GM19328 (cell line): ENCODE data around the gene VTN.

Source experiments
- ATAC-seq: cut with Tn5 transposase; IDR thresholded peaks from one replicate; pipeline ENCODE4 v1.9.1; 2021; ENCODE audit warnings: mild to moderate bottlenecking, moderate library complexity; ENCODE audit not compliant: unreplicated experiment

The VTN gene

GRCh38 chr17:28370035-28370743, at the start of gene VTN:
VTN (minus strand) TSS chr17:28370307; CDS start chr17:28370203, 104 bp downstream.
- no peak for ATAC-seq

GRCh38 chr17:28416703-28417311, 46.7 kb upstream of the VTN start:
- no peak for ATAC-seq

DNA sequence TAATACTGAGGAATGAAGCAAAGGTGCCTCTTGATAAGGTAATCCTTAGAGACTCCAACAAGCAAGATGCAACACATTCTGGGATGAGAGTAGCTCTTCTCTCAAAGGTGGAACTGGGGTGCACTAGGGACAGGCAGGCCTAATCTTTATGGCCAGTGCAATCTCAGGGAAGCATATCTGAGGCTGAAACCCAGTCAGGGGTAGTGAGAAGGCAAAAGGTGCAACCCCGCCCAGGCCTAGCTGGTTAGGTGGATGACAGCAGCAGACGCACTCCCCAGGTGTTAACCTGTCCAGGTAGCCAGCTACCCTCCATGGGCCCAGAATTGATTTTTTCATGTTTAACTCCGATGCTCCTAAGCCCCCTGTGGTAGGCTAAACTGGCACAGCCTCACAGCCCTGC, 45.8 kb upstream of the VTN start:
- no peak for ATAC-seq

GRCh38 chr17:28413804-28414203, 43.7 kb upstream of the VTN start:
- no peak for ATAC-seq

DNA sequence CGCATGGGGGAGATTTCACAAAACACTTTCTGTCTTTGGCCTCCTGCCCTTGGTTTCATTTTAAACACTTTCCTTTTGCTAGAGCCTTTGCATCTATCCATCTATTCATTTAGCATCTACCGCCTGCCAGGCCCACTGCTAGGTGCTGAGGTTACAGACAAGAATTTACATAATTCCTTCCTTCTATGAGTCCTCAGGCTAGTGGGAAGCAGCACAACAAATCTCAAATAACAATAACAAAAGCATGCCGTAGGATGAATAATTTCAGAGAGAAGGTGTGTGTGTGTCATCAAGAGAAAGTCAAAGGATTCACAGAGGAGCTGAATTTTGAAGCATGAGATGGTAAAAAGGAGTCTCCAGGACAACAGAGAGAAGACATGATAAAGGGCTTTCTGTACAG, 42.0 kb upstream of the VTN start:
- ATAC-seq, result no peak

DNA sequence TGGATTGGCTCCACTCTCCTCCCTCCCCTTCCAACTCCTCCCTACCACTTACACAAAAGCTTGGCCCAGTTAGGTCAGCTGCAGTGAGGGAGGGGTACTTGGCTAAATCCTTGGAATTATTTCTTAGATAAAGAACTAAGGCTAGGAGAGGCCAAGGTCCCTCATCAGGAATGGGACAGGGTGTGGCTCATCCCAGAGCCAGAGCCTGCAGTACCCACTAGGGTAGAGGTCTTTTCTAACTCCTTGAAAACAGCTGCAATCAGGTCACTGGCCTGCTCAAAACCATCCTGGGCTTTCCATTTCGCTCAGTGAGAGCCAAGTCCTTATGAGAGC, 37.8 kb upstream of the VTN start:
- ATAC-seq, result no peak

DNA sequence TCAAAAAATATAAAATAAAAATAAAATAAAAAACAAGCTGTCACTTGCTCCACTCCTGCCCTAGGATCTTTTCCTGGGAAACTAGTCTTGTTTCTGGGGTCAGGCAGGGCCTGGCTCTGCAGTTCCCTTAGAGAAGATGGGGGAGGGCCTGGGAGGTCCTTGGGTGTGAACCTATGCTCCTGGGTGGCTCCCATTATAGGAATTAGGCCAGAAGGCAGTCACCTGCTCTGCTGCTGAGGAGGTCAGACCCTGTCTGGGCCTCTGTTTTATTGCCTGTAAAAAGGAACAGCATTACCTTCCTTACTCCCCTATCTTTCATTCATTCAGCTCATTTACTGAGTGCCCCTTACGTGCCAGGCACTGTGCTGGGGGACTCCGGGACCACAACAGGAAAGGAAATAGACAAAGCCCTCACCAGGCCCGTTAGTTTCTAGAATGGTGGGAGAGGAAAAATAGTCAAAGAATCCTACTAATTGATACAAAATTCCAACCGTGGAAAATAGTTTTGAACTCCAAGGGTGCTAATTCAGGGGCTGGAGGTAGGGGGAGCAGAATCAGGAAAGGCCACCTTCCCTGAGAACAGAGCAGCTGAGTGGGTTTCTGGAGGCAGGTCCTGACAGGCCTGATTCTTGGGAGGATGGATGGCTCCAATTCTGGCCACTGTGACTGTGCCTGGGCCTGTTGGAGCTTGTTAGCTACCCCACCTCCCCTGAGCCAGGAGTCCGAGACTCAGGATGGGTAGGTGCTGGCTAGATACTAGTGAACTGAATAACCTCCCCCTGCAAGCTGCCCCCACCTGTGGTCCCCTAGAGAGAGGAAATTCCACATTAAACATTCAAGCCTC, 37.2 kb upstream of the VTN start:
- no peak for ATAC-seq

GRCh38 chr17:28406473-28406814, 36.3 kb upstream of the VTN start:
- ATAC-seq, result no peak

- ATAC-seq, result no peak
Observed at GRCh38 chr17:28405632-28406472, 35.7 kb upstream of the VTN start, which contains the start of gene SLC46A1. SLC46A1 (minus strand) TSS chr17:28406212; CDS start chr17:28406114, 98 bp downstream.

- ATAC-seq, result no peak
Observed at GRCh38 chr17:28404812-28405570, 34.9 kb upstream of the VTN start.

GRCh38 chr17:28404461-28404811, 34.3 kb upstream of the VTN start:
- ATAC-seq, result no peak

GRCh38 chr17:28404007-28404406, 33.9 kb upstream of the VTN start:
- ATAC-seq, result no peak

DNA sequence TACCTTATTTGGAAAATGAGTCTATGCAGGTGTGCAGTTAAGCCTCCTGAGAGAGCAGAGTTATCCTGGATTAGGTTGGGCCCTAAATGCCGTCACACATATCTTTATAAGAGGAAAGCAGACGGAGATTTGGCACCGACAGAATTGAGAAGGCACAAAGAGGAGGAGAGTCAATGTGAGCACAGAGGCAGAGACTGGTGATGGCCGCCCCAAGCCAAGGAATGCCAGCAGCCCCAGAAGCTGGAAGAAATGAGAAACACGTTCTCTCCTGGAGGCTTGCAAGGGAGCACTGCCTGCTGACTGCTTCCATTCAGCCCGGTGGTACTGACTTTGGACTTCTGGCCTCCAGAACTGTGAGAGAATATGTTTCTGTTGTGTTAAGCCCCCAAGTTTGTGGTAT, 32.7 kb upstream of the VTN start:
- no peak for ATAC-seq

DNA sequence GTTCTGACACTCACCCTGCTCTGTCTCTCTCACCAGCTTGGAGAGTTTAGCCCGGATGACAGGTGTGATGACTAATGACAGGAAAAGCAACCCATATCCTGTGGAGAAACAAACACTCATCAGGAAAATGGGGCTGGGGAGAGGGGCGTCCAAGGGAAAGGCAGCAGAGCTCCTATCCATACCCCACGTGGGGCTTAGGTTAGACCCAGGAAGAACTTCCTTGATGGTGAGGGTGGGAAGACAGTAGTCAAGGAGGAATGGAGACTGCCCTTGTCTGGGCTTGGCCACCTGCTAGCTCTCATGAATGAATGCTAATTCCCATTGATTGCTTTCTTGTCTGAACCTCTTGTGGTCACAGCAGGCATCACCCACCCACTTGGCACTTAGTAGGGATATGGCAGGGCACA, 32.1 kb upstream of the VTN start:
- no peak for ATAC-seq

GRCh38 chr17:28399808-28400207, 29.7 kb upstream of the VTN start:
- ATAC-seq, result no peak

DNA sequence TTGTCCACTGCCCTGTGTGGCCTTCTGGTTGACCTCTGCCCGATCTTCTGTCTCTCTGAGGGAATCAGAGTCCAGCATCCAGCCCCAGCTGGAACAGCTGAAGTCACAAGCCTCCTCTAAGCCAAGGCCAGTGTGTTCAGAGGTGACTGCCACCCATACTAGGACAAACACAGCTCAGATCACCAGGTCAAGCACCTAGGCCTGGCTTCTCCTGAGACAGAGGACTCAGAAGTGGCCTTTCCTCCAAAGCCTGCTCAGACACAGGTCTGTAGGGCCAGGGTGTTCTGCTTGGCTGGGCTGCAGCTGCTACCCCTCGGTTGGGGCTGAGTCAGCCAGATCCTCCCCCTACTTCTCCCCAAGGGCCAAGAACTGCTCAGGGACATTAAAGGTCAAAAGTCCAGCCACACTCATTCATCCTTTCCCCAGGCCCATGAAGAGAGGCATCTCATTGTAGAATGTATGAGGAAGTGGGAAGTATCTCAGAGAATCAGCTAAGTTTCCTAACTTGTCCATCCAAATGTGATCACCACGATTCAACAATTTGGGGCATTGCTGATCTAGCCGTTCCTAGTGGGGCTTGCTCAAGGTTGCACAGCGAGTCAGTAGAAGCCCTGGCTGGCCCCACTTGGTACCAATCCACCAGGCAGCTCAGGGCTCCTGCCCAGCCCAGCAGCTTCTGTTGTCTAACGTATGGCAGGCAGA, 28.3 kb upstream of the VTN start:
- no peak for ATAC-seq

- ATAC-seq, result no peak
Observed at GRCh38 chr17:28397687-28398279, 27.7 kb upstream of the VTN start.

DNA sequence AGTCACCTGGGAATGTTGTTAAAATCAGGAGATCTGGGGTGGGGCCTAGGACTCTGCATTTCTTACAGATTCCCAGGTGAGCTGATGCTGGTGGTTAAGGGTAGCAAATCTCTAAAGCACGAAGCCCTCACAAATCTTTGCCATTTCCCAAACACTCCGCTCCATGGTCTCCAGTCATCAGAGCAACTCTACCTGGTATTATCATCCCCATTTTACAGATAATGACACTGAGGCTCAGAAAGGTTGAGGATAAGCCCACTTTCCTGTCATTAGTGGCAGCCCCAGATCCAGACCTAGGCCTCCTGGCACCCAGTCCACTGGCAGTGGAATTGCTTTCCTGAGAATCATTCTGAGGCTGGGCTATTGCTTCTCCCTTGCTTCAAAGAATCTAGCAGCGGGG, 27.2 kb upstream of the VTN start:
- no peak for ATAC-seq

DNA sequence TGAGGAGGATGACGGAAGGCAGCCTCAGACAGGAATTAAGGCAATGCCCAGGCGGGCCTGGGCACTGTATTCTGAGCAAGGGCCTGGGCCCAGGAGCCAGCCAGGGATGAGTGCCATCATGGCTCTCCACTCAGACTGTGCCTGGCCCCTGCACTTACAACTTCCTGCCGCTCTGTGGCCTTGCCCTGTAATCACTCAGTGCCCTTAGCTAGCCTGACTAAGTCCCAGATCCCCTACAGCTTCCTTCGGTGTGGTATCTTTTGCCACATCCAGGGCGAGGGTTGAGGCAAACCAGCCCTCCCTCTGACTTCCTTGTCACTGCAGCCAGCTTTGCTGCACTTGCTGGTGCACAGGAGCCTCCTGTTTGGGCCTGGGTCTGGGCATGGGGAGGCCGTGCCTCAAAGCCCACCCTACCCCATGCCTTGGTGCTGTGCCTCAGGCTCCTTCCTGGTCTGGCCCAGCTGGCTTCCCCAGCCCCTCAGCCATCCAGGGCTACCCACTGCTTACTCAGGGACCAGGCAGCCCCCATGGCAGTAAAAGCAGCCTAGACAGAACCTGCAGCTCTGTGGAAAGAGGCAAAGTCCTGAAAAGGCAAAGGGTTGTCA, 26.6 kb upstream of the VTN start:
- ATAC-seq, result no peak
